ENCODE results near the gene HRAS.
A peak's percentile ranks its signal among the peaks of the same experiment; 100 is the strongest.

Gene HRAS

GRCh38 chr11:567011-567628 is 31.7 kb upstream of the HRAS start:
- no peak for DNase-seq

- DNase-seq: no peak
Measured at GRCh38 chr11:565921-566509, 30.6 kb upstream of the HRAS start.

- DNase-seq: no peak
Measured at GRCh38 chr11:563812-564578, 28.6 kb upstream of the HRAS start.

- DNase-seq: no peak
Measured at GRCh38 chr11:563066-563811, 27.9 kb upstream of the HRAS start.

GRCh38 chr11:562046-562645 is 26.8 kb upstream of the HRAS start:
- DNase-seq: no peak

GRCh38 chr11:561148-562003 is 26.0 kb upstream of the HRAS start:
- DNase-seq: no peak

- DNase-seq: peak; percentile 94
Measured at GRCh38 chr11:560305-561147, 25.1 kb upstream of the HRAS start, which contains the start of the genes LMNTD2 and RASSF7. LMNTD2 (minus strand) TSS chr11:560738; CDS start chr11:560716, 22 bp downstream. RASSF7 (plus strand) TSS chr11:560970; CDS start chr11:561769, 799 bp downstream.

- DNase-seq: no peak
Measured at GRCh38 chr11:559712-560304, 24.4 kb upstream of the HRAS start.

GRCh38 chr11:559020-559620 is 23.7 kb upstream of the HRAS start:
- DNase-seq: no peak

- no peak for DNase-seq
Measured at GRCh38 chr11:558503-558902, 23.1 kb upstream of the HRAS start.

GRCh38 chr11:557328-558132 is 22.2 kb upstream of the HRAS start:
- DNase-seq: no peak

GRCh38 chr11:556662-557256 is 21.4 kb upstream of the HRAS start:
- DNase-seq: no peak

- no peak for DNase-seq
Measured at GRCh38 chr11:555780-556661, 20.6 kb upstream of the HRAS start.

GRCh38 chr11:555227-555779 is 19.9 kb upstream of the HRAS start:
- no peak for DNase-seq

- DNase-seq: peak; percentile 70
Measured at GRCh38 chr11:554428-555226, 19.3 kb upstream of the HRAS start.

- no peak for DNase-seq
Measured at GRCh38 chr11:553988-554340, 18.6 kb upstream of the HRAS start.
